Duodenal mucosa (tissue), 2 donors: ENCODE results near the gene CDIPT.

Experiments used
- H3K27ac ChIP-seq: one replicate; pipeline ENCODE4 v1.7.0; 2013; ENCODE audit warnings: low read depth, low read length
- H3K27me3 ChIP-seq, 2 donors: one replicate each; pipeline ENCODE4 v1.7.0; 2013; ENCODE audit warnings: low read length in 2 of 2, control low read depth in 1 of 2; ENCODE audit not compliant: insufficient read depth in 2 of 2, control insufficient read depth in 1 of 2
- H3K36me3 ChIP-seq, 2 donors: one replicate each; pipeline ENCODE4 v1.7.0; 2013; ENCODE audit warnings: low read length in 2 of 2, control low read depth in 1 of 2; ENCODE audit not compliant: insufficient read depth in 2 of 2, control insufficient read depth in 1 of 2
- H3K4me1 ChIP-seq, 2 donors: one replicate each; pipeline ENCODE4 v1.7.0; 2013; ENCODE audit warnings: low read length in 2 of 2, control low read depth in 1 of 2; ENCODE audit not compliant: insufficient read depth in 2 of 2, control insufficient read depth in 1 of 2
- H3K4me3 ChIP-seq, 2 donors: one replicate each; pipeline ENCODE4 v1.7.0; 2013; ENCODE audit warnings: low read length in 2 of 2, low read depth in 1 of 2
- H3K9ac ChIP-seq, 2 donors: one replicate each; pipeline ENCODE4 v1.7.0; 2013; ENCODE audit warnings: low read length in 2 of 2, low read depth in 1 of 2
- H3K9me3 ChIP-seq, 2 donors: one replicate each; pipeline ENCODE4 v1.7.0; 2013; ENCODE audit warnings: low read length in 2 of 2, control low read depth in 1 of 2; ENCODE audit not compliant: control insufficient read depth in 1 of 2

The CDIPT gene

GRCh38 chr16:29820730-29821642 is 42.0 kb downstream of the CDIPT start:
- peak overlapping the region; percentile 90 to 96 for H3K9ac ChIP-seq
- peaks cover 53 to 84% of the 10 kb centered on the region in 2 donors for H3K4me1 ChIP-seq
- H3K27ac ChIP-seq: peak overlapping the region; percentile 95
- H3K9me3 ChIP-seq: no peaks in the 10 kb centered on the region
- no peaks in the 10 kb centered on the region for H3K27me3 ChIP-seq
- peaks cover 3 to 10% of the 10 kb centered on the region in 2 donors for H3K36me3 ChIP-seq
- H3K4me3 ChIP-seq: peak overlapping the region; percentile 94 to 98

- Histone ChIP-seq H3K4me1 (peaks cover 47 to 78% of the 10 kb centered on the region in 2 donors), H3K27me3 (no peaks in the 10 kb centered on the region), H3K4me3 (peak within 1 kb of the TSS; percentile 94 to 98), H3K27ac (peak within 1 kb of the TSS; percentile 95), H3K9me3 (no peaks in the 10 kb centered on the region), H3K9ac (peak within 1 kb of the TSS; percentile 90 to 96), H3K36me3 (peaks cover 0 to 10% of the 10 kb centered on the region in 2 donors)
These were observed 42.7 kb downstream of the CDIPT start, which contains the start of gene MVP for GRCh38 chr16:29820271-29820701. TSS of gene MVP (plus strand) at chr16:29820462. CDS start at chr16:29830550, 10,088 bp downstream.

- Histone ChIP-seq H3K9me3 (no peaks in the 10 kb centered on the region), H3K9ac (peak overlapping the region; percentile 90 to 96), H3K27me3 (peaks cover 0 to 1% of the 10 kb centered on the region in 2 donors), H3K4me1 (peaks cover 43 to 78% of the 10 kb centered on the region in 2 donors), H3K36me3 (peaks cover 0 to 10% of the 10 kb centered on the region in 2 donors), H3K4me3 (peak overlapping the region; percentile 94 to 98), H3K27ac (no peak overlapping the region)
These were observed 43.5 kb downstream of the CDIPT start for GRCh38 chr16:29819506-29819905.

GRCh38 chr16:29818082-29818481 is 44.9 kb downstream of the CDIPT start:
- Histone ChIP-seq H3K4me3 (no peak overlapping the region), H3K9ac (no peak overlapping the region), H3K4me1 (peaks cover 34 to 67% of the 10 kb centered on the region in 2 donors), H3K27me3 (peaks cover 3 to 6% of the 10 kb centered on the region in 2 donors), H3K9me3 (no peaks in the 10 kb centered on the region), H3K27ac (no peak overlapping the region), H3K36me3 (peaks cover 0 to 10% of the 10 kb centered on the region in 2 donors)

- Histone ChIP-seq H3K9me3 (no peaks in the 10 kb centered on the region), H3K27ac (peak overlapping the region; percentile 91), H3K4me3 (peak overlapping the region; percentile 86 to 94), H3K4me1 (peaks cover 34 to 62% of the 10 kb centered on the region in 2 donors), H3K9ac (peak overlapping the region; percentile 79 to 92), H3K27me3 (peaks cover 8 to 14% of the 10 kb centered on the region in 2 donors), H3K36me3 (peaks cover 0 to 10% of the 10 kb centered on the region in 2 donors)
These were observed 46.2 kb downstream of the CDIPT start for GRCh38 chr16:29816694-29817441.

- Histone ChIP-seq H3K27ac (peak within 1 kb of the TSS; percentile 91), H3K9ac (peak within 1 kb of the TSS; percentile 79 to 92), H3K9me3 (no peaks in the 10 kb centered on the region), H3K4me3 (peak within 1 kb of the TSS; percentile 86 to 94), H3K4me1 (peaks cover 34 to 62% of the 10 kb centered on the region in 2 donors), H3K36me3 (peaks cover 0 to 10% of the 10 kb centered on the region in 2 donors), H3K27me3 (peaks cover 8 to 14% of the 10 kb centered on the region in 2 donors)
These were observed 47.0 kb downstream of the CDIPT start, which contains the start of gene PAGR1 for GRCh38 chr16:29815793-29816693. TSS of gene PAGR1 (plus strand) at chr16:29816152. CDS start at chr16:29816526, 374 bp downstream.

GRCh38 chr16:29815032-29815721 is 47.8 kb downstream of the CDIPT start:
- Histone ChIP-seq H3K9ac (peak overlapping the region; percentile 50 to 70), H3K27me3 (peaks cover 8 to 14% of the 10 kb centered on the region in 2 donors), H3K27ac (no peak overlapping the region), H3K36me3 (peaks cover 2 to 12% of the 10 kb centered on the region in 2 donors), H3K9me3 (no peaks in the 10 kb centered on the region), H3K4me3 (peak overlapping the region; percentile 86 to 94), H3K4me1 (peaks cover 43 to 67% of the 10 kb centered on the region in 2 donors)

GRCh38 chr16:29814592-29814991 is 48.4 kb downstream of the CDIPT start:
- peaks cover 8 to 14% of the 10 kb centered on the region in 2 donors for H3K27me3 ChIP-seq
- H3K9me3 ChIP-seq: no peaks in the 10 kb centered on the region
- no peak overlapping the region for H3K4me3 ChIP-seq
- no peak overlapping the region for H3K27ac ChIP-seq
- no peak overlapping the region for H3K9ac ChIP-seq
- peaks cover 42 to 67% of the 10 kb centered on the region in 2 donors for H3K4me1 ChIP-seq
- H3K36me3 ChIP-seq: peaks cover 7 to 18% of the 10 kb centered on the region in 2 donors
